HEK293 (cell line): ENCODE data around the gene ICAM5.

ENCODE experiments used
- HOXA7 ChIP-seq: sonication (generic); formaldehyde crosslinking; IDR thresholded peaks from 2 replicates; pipeline ENCODE4 v1.8.1; 2022; ENCODE audit warnings: missing genetic modification reagents, borderline replicate concordance
- SP2 ChIP-seq: fragments of 450-650 bp; formaldehyde crosslinking; IDR thresholded peaks from 2 replicates; pipeline ENCODE4 v1.5.1; 2016; ENCODE audit warnings: missing biosample characterization, missing genetic modification characterization
- YY1 ChIP-seq: fragments of 450-650 bp; formaldehyde crosslinking; IDR thresholded peaks from 2 replicates; pipeline ENCODE4 v1.5.1; 2018; ENCODE audit warnings: missing biosample characterization, missing genetic modification characterization
- ZBTB8A ChIP-seq: fragments of 450-650 bp; formaldehyde crosslinking; IDR thresholded peaks from 2 replicates; pipeline ENCODE4 v1.5.1; 2016; ENCODE audit warnings: missing biosample characterization, missing genetic modification characterization
- ZFP3 ChIP-seq: fragments of 450-650 bp; formaldehyde crosslinking; IDR thresholded peaks from 2 replicates; pipeline ENCODE4 v1.5.1; 2016; ENCODE audit warnings: low read depth, missing biosample characterization, missing genetic modification characterization
- ZNF174 ChIP-seq: fragments of 450-650 bp; formaldehyde crosslinking; IDR thresholded peaks from 2 replicates; pipeline ENCODE4 v1.5.0; 2017; ENCODE audit warnings: missing biosample characterization, mild to moderate bottlenecking, missing genetic modification characterization
- ZNF214 ChIP-seq: fragments of 450-650 bp; formaldehyde crosslinking; IDR thresholded peaks from 2 replicates; pipeline ENCODE4 v1.5.1; 2017; ENCODE audit warnings: missing biosample characterization, mild to moderate bottlenecking, missing genetic modification characterization, borderline replicate concordance
- ZNF335 ChIP-seq: fragments of 450-650 bp; formaldehyde crosslinking; conservative IDR thresholded peaks from 2 replicates; pipeline ENCODE4 v1.5.1; 2016; ENCODE audit warnings: missing biosample characterization, missing genetic modification characterization
- ZNF530 ChIP-seq: fragments of 450-650 bp; formaldehyde crosslinking; IDR thresholded peaks from 2 replicates; pipeline ENCODE4 v1.5.1; 2016; ENCODE audit warnings: low read depth, missing biosample characterization, missing genetic modification characterization
- ZNF747 ChIP-seq: fragments of 450-650 bp; formaldehyde crosslinking; IDR thresholded peaks from 2 replicates; pipeline ENCODE4 v1.5.1; 2016; ENCODE audit warnings: missing biosample characterization, missing genetic modification characterization
- TF ChIP-seq, protein P1 (sequence below): fragments of 450-650 bp; formaldehyde crosslinking; IDR thresholded peaks from 2 replicates; pipeline ENCODE4 v1.5.1; 2016; ENCODE audit warnings: missing biosample characterization, missing genetic modification characterization
- TF ChIP-seq, protein P2 (sequence below): fragments of 450-650 bp; formaldehyde crosslinking; IDR thresholded peaks from 2 replicates; pipeline ENCODE4 v1.5.1; 2016; ENCODE audit warnings: missing biosample characterization, missing genetic modification characterization
- TF ChIP-seq, protein P3 (sequence below): fragments of 450-650 bp; formaldehyde crosslinking; IDR thresholded peaks from 2 replicates; pipeline ENCODE4 v1.5.1; 2016; ENCODE audit warnings: missing biosample characterization, missing genetic modification characterization
- TF ChIP-seq, protein P4 (sequence below): fragments of 450-650 bp; formaldehyde crosslinking; IDR thresholded peaks from 2 replicates; pipeline ENCODE4 v1.5.1; 2016; ENCODE audit warnings: missing biosample characterization, missing genetic modification characterization, low read depth

DNA sequence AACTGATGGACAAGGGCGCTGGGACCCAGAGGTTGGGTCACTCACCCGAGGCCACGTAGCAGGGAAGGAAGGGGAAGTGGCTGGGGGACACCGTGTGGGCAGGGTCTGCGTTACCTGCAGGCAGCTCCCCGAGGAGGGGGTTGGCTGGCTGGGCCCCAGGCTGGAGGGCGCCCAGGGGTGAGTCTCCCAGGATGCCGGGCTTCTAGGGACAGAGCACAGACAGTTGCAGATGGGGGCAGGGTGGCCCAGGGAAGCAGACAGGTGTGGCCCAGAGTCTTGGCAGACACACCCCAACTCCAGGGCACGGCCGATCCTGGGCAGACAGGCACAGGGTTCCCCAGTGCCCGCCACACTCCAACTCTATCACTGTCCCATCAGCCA lies 31.7 kb downstream of the ICAM5 start:
- no peak for TF ChIP-seq YY1
- TF ChIP-seq ZNF174 (tag by site-specific recombination), result no peak
- TF ChIP-seq, protein P1, sequence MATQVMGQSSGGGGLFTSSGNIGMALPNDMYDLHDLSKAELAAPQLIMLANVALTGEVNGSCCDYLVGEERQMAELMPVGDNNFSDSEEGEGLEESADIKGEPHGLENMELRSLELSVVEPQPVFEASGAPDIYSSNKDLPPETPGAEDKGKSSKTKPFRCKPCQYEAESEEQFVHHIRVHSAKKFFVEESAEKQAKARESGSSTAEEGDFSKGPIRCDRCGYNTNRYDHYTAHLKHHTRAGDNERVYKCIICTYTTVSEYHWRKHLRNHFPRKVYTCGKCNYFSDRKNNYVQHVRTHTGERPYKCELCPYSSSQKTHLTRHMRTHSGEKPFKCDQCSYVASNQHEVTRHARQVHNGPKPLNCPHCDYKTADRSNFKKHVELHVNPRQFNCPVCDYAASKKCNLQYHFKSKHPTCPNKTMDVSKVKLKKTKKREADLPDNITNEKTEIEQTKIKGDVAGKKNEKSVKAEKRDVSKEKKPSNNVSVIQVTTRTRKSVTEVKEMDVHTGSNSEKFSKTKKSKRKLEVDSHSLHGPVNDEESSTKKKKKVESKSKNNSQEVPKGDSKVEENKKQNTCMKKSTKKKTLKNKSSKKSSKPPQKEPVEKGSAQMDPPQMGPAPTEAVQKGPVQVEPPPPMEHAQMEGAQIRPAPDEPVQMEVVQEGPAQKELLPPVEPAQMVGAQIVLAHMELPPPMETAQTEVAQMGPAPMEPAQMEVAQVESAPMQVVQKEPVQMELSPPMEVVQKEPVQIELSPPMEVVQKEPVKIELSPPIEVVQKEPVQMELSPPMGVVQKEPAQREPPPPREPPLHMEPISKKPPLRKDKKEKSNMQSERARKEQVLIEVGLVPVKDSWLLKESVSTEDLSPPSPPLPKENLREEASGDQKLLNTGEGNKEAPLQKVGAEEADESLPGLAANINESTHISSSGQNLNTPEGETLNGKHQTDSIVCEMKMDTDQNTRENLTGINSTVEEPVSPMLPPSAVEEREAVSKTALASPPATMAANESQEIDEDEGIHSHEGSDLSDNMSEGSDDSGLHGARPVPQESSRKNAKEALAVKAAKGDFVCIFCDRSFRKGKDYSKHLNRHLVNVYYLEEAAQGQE (tag by site-specific recombination), result no peak
- TF ChIP-seq, protein P2, sequence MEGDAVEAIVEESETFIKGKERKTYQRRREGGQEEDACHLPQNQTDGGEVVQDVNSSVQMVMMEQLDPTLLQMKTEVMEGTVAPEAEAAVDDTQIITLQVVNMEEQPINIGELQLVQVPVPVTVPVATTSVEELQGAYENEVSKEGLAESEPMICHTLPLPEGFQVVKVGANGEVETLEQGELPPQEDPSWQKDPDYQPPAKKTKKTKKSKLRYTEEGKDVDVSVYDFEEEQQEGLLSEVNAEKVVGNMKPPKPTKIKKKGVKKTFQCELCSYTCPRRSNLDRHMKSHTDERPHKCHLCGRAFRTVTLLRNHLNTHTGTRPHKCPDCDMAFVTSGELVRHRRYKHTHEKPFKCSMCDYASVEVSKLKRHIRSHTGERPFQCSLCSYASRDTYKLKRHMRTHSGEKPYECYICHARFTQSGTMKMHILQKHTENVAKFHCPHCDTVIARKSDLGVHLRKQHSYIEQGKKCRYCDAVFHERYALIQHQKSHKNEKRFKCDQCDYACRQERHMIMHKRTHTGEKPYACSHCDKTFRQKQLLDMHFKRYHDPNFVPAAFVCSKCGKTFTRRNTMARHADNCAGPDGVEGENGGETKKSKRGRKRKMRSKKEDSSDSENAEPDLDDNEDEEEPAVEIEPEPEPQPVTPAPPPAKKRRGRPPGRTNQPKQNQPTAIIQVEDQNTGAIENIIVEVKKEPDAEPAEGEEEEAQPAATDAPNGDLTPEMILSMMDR (tag by site-specific recombination), result no peak
- TF ChIP-seq HOXA7 (CRISPR knock-in tag), result no peak
- TF ChIP-seq, protein P3, sequence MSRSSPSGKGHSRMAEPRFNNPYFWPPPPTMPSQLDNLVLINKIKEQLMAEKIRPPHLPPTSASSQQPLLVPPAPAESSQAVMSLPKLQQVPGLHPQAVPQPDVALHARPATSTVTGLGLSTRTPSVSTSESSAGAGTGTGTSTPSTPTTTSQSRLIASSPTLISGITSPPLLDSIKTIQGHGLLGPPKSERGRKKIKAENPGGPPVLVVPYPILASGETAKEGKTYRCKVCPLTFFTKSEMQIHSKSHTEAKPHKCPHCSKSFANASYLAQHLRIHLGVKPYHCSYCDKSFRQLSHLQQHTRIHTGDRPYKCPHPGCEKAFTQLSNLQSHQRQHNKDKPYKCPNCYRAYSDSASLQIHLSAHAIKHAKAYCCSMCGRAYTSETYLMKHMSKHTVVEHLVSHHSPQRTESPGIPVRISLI, result no peak
- TF ChIP-seq ZNF335 (tag by site-specific recombination), result no peak
- no peak for TF ChIP-seq ZNF214
- no peak for TF ChIP-seq ZNF747
- TF ChIP-seq SP2 (tag by site-specific recombination), result no peak
- TF ChIP-seq ZFP3 (tag by site-specific recombination), result no peak
- TF ChIP-seq ZBTB8A, result no peak
- no peak for TF ChIP-seq ZNF530 (tag by site-specific recombination)
- TF ChIP-seq, protein P4, sequence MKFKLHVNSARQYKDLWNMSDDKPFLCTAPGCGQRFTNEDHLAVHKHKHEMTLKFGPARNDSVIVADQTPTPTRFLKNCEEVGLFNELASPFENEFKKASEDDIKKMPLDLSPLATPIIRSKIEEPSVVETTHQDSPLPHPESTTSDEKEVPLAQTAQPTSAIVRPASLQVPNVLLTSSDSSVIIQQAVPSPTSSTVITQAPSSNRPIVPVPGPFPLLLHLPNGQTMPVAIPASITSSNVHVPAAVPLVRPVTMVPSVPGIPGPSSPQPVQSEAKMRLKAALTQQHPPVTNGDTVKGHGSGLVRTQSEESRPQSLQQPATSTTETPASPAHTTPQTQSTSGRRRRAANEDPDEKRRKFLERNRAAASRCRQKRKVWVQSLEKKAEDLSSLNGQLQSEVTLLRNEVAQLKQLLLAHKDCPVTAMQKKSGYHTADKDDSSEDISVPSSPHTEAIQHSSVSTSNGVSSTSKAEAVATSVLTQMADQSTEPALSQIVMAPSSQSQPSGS (tag by site-specific recombination), result no peak
